ENCODE results near the gene ZC3H12D.

GRCh38 chr6:149456311-149457021 is 28.3 kb downstream of the ZC3H12D start:
- TF ChIP-seq KDM4A (IDR thresholded peaks at IDR 0.05; ENCODE audit: low read depth, low read length, severe bottlenecking) = no peak
- TF ChIP-seq, protein P1, sequence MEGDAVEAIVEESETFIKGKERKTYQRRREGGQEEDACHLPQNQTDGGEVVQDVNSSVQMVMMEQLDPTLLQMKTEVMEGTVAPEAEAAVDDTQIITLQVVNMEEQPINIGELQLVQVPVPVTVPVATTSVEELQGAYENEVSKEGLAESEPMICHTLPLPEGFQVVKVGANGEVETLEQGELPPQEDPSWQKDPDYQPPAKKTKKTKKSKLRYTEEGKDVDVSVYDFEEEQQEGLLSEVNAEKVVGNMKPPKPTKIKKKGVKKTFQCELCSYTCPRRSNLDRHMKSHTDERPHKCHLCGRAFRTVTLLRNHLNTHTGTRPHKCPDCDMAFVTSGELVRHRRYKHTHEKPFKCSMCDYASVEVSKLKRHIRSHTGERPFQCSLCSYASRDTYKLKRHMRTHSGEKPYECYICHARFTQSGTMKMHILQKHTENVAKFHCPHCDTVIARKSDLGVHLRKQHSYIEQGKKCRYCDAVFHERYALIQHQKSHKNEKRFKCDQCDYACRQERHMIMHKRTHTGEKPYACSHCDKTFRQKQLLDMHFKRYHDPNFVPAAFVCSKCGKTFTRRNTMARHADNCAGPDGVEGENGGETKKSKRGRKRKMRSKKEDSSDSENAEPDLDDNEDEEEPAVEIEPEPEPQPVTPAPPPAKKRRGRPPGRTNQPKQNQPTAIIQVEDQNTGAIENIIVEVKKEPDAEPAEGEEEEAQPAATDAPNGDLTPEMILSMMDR (IDR thresholded peaks at IDR 0.05; ENCODE audit: control extremely low read depth in 1 of 3, insufficient read depth in 1 of 3, low read depth in 1 of 3, low read length in 3 of 3) = no peak
- TF ChIP-seq POLR2AphosphoS5 (IDR thresholded peaks at IDR 0.05; ENCODE audit: low read depth, low read length) = no peak
- no peak for TF ChIP-seq EGR1 (IDR thresholded peaks at IDR 0.05; ENCODE audit: borderline replicate concordance, low read depth, low read length)
- TF ChIP-seq SUZ12 (IDR thresholded peaks at IDR 0.05; ENCODE audit: low read length) = no peak
- no peak for TF ChIP-seq JUND (IDR thresholded peaks at IDR 0.05; ENCODE audit: low read length)
- no peak for TF ChIP-seq HDAC6 (IDR thresholded peaks at IDR 0.05; ENCODE audit: low read depth, low read length)
- TF ChIP-seq SIN3A (conservative IDR thresholded peaks at IDR 0.05 in 1 of 2, IDR thresholded peaks at IDR 0.05 in 1 of 2; ENCODE audit: low read depth in 1 of 2, low read length in 2 of 2) = no peak
- TF ChIP-seq, protein P2, sequence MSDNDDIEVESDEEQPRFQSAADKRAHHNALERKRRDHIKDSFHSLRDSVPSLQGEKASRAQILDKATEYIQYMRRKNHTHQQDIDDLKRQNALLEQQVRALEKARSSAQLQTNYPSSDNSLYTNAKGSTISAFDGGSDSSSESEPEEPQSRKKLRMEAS (IDR thresholded peaks at IDR 0.05) = no peak
- TF ChIP-seq SIX5 (IDR thresholded peaks at IDR 0.05; ENCODE audit: low read depth, low read length) = no peak
- TF ChIP-seq TAF1 (IDR thresholded peaks at IDR 0.05; ENCODE audit: low read depth, low read length) = no peak
- TF ChIP-seq POLR2A (IDR thresholded peaks at IDR 0.05; ENCODE audit: control extremely low read depth in 1 of 2, low read depth in 2 of 2, low read length in 2 of 2) = no peak
- no peak for TF ChIP-seq CBX8 (IDR thresholded peaks at IDR 0.05; ENCODE audit: borderline replicate concordance, low read depth, low read length)
